COR-L47 (cell line): ENCODE measurements around the gene BDNF.

Source experiments
- DNase-seq: peaks from one replicate; lab custom pipeline; 2025; lab: John Stamatoyannopoulos, UW

The BDNF gene

GRCh38 chr11:27626269-27626937, 73.9 kb downstream of the BDNF start:
- DNase-seq = no peak

- DNase-seq = no peak
These were observed 74.8 kb downstream of the BDNF start for GRCh38 chr11:27625347-27625912.

- DNase-seq = no peak
These were observed 76.2 kb downstream of the BDNF start for GRCh38 chr11:27623945-27624523.

- no peak for DNase-seq
These were observed 77.5 kb downstream of the BDNF start for GRCh38 chr11:27622541-27623300.

- DNase-seq = no peak
These were observed 78.7 kb downstream of the BDNF start for GRCh38 chr11:27621405-27622161.

GRCh38 chr11:27619763-27620335, 80.4 kb downstream of the BDNF start:
- DNase-seq = no peak

GRCh38 chr11:27619039-27619574, 81.1 kb downstream of the BDNF start:
- DNase-seq = no peak

- DNase-seq = no peak
These were observed 81.9 kb downstream of the BDNF start for GRCh38 chr11:27618281-27618915.

GRCh38 chr11:27616711-27617110, 83.5 kb downstream of the BDNF start:
- DNase-seq = no peak

- DNase-seq = no peak
These were observed 84.4 kb downstream of the BDNF start for GRCh38 chr11:27615833-27616232.

- DNase-seq = no peak
These were observed 86.2 kb downstream of the BDNF start for GRCh38 chr11:27614092-27614491.

- DNase-seq = no peak
These were observed 87.0 kb downstream of the BDNF start for GRCh38 chr11:27612932-27613880.

GRCh38 chr11:27611947-27612455, 88.3 kb downstream of the BDNF start:
- no peak for DNase-seq

- no peak for DNase-seq
These were observed 88.9 kb downstream of the BDNF start for GRCh38 chr11:27611390-27611789.

- no peak for DNase-seq
These were observed 89.3 kb downstream of the BDNF start for GRCh38 chr11:27610946-27611345.

GRCh38 chr11:27610280-27610679, 90.0 kb downstream of the BDNF start:
- DNase-seq = no peak

- DNase-seq = no peak
These were observed 91.3 kb downstream of the BDNF start for GRCh38 chr11:27608951-27609350.

GRCh38 chr11:27605422-27605821, 94.8 kb downstream of the BDNF start:
- DNase-seq = no peak
